HUDEP-2 (cell line): ENCODE results near the gene PITX1.
A peak's percentile ranks its signal among the peaks of the same experiment; 100 is the strongest.
"Not testable (repeated sequence)": the region's sequence is repeated elsewhere in the genome, so short reads cannot be mapped to it uniquely, and the experiment has no call there.

Experiments
- DNase-seq, 76 experiments: peaks; one replicate each; lab custom pipeline; 2025; ENCODE audit not compliant: unreplicated experiment in 76 of 76; lab: John Stamatoyannopoulos, UW

The PITX1 gene

DNA sequence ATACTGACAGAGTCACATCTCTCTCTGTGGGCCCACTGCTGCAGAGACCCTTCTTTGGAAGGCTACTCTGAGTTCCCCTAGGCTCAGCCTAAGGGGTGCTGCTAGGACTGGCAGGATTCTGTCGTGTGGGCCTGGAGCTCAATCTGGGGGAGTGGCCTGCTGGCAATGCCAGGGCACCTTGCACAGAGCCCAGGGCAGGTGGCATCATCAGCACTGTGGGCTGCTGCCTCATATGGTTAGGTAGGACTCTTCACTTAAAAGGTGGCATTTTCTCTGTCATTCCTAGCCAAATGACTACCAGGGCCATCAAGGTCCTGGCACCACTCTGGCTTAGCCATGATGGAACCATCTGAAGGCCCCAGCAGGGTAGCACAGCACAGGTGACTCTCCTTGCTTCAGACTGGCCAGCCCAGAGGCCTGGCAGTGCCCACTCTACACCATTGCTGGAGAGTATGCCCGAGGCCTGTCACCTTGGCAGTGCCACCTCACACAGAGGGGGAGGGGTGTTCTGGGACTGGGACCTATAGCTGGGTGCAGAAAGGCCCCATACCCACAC lies 21.9 kb downstream of the PITX1 start:
- DNase-seq: no peak

DNA sequence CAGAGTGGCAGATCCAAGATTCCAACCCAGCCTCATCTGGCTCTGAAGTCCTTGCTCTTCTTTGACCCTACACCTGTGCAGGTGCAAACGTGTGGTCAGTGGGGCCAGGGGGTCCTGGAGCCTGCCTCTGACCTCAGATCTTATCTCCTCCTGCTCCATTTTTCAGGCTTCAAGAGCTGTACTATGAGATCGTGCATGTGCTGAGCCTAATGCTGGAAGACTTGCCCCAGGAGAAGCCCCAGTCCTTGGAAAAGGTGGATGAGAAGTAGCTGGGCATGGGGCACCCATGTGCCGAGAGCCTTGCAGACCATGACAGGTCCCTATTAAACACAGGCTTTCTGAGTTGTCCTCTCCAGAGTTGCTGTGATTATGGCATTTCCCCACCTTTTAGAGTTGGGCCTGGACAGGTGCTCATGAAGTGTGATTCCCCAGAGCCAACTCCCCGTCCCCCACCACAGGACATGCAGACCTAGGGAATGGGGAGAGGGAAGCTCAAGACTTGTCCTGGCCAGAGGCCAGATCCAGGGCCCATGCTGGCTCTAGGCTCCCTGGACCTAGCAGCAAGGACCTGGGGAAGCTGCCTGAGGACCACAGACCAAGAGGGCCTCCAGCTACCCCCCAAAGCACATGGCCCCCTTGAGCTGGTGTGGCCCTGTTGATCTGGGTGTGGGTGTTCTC lies 22.5 kb downstream of the PITX1 start:
- no peak for DNase-seq

DNA sequence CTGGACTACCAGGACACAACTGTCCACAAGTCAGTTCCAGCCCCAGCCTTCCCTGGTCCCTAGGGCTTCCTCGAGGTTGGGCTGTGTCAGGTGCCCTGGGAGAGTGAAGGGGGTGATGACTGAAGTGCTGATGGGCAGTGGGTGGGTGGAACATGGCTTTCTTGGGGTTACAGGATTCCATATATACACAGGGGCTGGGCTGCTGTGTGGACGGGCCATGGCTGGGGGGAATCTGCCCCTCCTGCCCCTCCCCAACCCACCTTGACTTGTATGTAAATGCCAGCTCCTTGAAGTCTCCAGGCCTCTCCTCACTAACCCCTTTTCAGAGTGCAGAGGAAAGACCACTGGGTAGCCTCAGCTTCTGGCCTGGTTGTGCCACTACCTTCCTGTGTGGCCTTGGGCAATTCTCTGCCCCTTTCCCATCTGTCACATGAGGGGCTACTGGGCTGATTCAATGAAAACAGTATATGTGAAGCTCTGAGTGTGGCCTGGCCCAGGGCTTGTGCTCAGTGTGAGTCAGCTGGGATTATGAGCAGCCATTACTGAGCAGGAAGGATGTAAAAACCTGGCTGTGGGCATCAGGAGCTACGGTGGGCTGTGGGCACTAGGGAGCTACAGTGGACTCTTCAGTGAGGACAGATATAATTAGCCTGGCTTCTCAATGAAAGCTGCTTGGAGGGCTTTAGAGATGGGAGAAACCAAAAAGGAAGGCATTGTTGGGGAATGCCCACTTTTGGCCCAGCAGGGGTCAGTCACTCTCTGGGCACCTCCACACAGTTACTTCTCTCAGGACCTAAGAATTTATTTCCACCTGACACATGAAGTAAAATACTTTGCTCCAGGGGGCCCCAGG lies 23.3 kb downstream of the PITX1 start:
- peak in 2 of 76 experiments; percentile 6 to 16 for DNase-seq

DNA sequence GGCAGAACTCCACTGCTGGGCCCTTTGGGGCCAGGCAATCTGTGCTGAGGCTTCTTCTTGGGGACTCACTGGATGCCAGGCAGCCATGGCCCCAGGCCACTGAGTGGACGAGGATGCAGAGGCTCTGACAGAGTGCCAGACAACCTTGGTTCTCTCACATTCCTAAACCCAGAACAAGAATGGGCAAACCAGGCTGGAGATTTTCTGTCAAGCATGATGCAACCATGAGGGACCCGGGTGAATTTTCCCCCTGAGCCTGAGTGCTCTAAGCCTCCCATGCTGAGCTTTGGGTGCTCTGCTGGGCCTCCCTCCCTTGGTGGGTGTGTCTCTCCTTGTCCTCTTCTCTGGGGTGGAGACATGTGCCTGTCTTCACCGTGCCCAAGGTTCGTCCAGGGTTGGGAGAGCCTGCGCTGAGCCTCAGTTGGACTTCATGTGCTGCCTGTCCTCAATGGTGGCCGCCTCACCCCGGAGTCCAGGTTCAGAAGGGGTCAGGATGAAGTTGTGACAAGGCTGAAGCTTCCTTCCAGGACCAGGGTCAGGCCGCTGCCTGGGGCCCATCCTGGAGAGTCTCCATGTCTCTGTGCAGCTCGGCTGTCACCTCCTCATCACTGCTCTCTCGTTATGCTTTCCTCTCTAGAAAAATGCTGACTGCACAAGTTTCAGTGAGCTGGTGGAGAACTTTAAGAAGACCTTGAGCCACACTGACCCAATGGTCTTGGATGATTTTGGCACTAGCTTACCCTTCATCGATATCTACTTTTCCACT lies 24.1 kb downstream of the PITX1 start:
- DNase-seq: no peak

DNA sequence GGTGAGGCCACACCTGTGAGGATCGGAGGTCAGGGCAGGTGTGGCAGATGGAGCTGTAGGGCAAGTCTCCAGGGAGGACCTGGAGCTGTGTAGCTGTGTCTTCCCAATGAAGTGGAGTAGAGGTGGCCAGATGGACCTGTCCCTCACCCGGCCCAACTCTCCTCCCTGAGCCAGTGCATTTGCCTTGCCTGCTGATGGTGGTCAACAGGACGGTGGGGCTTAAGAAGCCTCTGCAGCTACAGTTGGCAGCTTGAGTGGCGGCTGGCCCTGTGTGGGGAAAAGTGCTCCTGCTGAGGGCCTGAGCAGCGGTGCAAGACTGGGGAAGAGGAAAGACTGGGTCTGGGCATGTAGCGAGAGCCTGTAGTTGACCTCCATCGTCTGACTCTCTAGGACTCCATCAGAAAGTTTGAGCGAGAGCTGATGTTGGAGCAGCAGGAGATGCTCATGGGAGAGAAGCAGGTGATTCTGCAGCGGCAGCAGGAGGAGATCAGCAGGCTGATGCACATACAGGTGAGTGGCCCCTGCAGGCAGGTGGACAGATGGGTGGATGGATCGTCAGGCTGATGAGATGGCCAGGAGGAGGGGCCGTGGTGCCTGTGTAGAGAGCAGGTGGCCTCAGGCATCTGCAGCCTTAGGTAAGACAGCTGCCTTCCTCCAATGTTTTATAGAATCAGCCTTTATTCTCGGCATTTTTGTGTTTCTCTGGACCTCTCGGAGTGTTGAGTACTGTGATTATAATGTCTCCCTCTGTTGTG lies 24.9 kb downstream of the PITX1 start:
- no peak for DNase-seq

DNA sequence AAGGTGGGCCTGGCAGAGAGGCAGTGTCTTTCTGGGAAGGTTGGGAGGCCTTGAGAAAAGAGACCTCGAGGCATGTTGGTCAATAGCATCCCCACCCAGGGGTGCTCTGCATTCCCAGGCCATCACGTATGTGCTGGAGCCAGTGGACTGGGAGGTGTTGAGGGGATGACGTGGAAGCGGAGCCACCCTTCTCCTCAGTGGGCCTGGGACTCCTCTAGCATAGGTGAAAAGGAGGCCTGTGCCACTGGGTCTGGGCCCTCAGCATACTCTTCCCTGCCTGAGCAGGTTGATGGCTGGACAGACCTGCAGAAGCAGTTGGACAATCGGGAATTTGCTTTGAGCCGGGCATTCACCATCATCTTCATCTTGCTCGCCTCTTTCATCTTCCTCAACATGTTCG lies 25.5 kb downstream of the PITX1 start:
- no peak for DNase-seq

DNA sequence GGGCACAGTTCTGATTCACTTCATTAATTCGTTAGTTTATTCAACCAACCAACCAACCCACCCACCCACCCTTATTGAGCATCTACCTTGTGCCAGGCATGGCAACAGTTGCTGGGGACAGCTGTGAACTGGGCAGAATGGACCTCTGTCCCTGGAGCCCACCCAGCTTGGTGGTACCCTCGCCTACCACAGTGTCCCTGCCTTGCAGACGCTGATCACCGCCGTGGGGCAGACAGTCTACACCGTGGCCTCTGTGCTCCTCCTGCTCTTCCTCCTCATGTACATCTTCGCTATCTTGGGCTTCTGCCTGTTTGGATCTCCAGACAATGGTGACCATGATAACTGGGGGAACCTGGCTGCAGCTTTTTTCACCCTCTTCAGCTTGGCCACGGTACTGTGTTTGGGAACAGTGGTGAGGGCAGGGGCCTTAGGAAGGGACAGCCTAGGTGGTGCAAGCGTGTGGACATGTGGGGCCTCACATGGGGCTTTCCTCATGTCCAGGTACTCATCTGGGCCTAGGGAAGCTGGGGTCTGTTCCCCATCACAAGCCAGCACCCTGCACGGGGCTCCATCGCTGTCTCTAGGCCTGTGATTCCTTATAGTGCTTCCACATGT lies 26.2 kb downstream of the PITX1 start:
- DNase-seq: no peak

DNA sequence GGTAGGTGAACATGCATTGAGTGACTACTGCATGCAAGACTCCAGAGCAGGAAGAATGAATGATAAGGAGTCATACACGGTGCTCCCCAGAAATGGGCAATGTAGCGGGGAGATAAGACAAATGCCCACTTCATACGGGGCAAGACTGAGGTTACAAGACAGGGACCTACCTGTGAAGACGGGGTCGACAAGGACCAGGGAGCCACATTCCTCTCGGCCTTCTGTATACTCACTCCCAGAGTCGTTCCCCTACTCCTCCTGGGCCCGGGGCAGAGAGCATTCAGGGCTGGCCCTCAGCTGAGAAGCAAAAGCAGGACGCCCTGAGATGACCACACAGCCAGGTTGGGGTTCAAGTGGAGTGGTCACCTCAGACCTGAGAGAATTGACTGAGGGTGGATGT lies 26.7 kb downstream of the PITX1 start:
- DNase-seq: no peak

DNA sequence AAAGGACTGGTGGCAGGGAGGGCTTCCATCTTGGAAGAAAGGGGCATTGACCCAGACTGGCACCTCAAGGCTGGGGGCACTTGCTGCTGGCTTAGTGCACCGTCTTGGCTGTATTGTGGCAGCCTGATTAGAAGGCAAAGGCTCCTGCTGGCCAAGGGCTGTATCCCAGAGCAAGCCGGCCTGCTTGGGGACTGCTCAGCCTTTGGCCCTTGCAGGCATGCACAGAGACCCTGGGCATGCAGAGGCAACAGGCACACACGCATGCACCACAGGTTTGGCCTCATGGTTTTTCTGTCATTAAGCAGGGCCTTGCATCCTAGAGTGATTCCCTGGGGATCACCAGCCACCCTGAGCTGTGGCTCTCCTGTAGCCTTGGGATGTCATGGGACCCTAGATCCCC lies 29.0 kb downstream of the PITX1 start:
- no peak for DNase-seq

DNA sequence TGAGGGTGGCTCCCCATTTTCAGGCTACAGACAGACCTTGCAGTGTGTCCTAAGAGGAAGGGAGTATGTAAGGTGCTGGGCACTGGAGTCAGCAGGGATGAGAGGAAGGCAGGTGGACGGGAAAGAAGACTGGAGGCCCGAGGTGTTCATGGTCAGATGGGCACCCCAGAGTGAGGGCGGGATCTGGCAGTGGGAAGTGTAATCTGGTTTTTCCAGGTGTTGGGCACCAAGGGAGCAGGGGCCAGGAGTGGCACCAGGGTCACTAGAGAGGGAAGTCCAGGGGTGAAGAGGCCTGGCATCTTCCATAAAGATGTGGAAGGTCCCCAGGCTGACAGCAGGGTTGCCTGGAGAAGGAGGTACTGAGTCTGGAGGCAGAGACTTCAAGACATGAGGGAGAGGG lies 29.7 kb downstream of the PITX1 start:
- no peak for DNase-seq

DNA sequence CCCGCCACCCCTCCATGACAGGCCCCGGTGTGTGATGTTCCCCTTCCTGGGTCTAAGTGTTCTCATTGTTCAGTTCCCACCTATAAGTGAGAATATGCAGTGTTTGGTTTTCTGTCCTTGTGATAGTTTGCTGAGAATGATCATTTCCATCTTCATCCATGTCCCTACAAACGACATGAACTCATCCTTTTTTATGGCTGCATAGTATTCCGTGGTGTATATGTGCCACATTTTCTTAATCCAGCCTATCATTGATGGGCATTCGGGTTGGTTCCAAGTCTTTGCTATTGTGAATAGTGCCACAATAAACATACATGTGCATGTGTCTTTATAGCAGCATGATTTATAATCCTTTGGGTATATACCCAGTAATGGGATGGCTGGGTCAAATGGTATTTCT lies 36.0 kb downstream of the PITX1 start:
- DNase-seq: not testable (repeated sequence)

DNA sequence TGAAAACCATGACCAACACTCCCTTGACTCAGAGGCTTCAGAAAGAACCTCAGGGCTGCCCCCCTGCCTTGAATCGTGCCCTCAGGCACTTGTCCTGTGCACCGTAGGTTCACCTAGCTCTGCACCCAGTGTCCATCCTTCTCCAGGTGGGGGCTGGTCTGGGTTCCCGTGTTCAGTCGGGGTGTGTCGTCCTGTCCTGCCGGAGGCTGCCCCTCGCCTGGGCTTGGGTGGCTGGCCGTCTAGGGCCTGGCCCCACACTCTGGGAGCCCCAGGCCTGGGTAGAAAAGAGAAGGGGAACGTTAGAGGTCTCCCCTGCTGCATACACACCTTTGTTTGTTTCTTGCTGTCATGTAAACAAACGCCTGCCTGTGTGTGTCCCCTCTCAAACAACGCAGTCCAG lies 37.0 kb downstream of the PITX1 start:
- DNase-seq: no peak

DNA sequence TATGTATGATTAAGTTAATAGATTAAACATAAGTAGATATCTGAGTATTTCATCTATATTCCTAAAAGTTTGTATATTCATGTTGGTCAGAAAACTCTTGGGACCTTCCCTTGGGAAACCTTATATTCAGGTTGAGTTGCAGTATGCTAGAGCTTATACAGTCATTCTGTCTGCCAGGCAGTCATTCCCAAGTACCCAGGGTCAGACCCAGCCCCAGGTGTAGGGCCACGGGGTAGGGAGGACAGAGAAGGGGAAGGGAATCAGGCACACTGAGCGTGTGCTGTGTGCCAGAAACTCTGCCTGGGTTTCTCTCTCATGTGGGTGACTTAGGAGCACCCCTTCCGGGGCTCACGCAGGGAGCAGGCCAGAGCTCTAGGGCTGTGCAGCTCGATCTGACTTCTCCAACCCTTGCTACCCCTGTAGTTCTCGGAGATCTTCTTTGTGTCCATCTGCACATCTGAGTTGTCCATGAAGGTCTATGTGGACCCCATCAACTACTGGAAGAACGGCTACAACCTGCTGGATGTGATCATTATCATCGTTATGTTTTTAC lies 38.1 kb downstream of the PITX1 start:
- no peak for DNase-seq

DNA sequence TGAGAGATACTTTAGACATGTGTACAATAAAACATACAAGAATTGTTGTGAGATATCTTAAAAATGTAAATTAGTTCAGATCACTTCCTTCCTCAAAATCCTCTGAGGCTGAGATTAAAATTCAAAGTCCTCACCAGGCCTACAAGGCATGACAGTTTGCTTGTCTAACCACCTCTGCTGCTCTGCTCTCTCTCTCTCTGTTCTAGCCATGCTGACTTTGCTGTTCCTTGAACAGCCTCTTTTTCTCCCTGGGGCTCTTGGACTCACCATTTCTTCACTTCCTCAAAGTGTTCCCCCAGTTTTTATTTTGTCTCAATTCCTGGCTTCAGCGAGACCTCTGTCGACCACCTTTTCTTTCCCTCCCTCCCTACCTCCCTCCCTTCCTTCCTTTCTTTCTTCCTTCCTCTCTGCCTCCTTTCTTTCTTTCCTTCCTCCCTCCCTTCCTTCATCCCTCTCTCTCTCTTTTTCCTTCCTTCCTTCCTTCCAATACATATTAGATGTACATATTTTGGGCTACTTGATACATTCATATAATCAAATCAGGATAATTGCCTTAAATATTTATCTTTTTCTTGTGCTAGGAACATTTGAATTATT lies 39.4 kb downstream of the PITX1 start:
- DNase-seq: no peak

DNA sequence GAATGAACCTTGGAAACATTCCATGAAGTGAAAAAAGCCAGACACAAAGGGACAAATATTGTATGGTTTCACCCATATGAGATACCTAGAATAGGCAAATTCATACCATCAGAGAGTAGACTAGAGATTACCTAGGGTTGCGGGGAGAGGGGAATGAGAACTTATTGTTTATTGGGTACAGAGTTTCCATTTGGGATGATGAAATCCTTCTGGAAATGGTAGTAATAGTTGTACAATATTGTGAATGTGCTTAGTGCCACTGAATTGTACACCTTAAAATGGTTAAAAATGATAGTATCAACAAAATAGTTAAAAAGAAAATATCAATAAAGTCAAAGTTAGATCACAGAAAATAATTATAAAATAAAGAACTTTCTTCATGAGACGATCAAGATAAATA lies 40.9 kb downstream of the PITX1 start:
- no peak for DNase-seq

DNA sequence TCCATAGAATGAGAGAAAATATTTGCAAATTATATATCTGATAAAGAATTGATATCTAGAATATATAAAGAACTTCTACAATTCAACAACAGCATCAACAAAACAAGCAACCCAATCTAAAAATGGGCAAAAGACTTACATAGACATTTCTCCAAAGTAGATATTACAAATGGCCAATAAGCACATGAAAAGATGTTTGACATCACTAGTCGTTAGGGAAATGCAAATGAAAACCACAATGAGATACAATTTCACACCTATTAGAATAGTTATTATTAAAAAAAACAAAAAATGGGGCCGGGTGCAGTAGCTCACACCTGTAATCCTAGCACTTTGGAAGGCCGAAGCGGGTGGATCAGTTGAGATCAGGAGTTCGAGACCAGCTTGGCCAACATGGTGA lies 41.9 kb downstream of the PITX1 start:
- no peak for DNase-seq

DNA sequence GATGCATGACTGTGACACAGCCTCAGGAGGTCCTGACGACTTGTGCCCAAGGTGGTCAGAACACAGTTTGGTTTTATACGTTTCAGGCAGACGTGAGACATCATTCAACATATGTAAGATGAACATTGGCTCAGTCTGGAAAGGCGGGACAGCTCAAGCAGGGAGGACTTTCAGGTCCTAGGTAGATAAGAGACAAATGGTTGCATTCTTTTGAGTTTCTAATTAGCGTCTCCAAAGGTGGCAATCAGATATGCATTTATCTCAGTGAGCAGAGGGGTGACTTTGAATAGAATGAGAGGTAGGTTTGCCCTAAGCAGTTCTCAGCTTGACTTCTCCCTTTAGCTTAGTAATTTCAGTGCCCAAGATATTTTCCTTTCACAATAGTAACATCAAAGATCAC lies 43.8 kb downstream of the PITX1 start:
- not testable (repeated sequence) for DNase-seq

DNA sequence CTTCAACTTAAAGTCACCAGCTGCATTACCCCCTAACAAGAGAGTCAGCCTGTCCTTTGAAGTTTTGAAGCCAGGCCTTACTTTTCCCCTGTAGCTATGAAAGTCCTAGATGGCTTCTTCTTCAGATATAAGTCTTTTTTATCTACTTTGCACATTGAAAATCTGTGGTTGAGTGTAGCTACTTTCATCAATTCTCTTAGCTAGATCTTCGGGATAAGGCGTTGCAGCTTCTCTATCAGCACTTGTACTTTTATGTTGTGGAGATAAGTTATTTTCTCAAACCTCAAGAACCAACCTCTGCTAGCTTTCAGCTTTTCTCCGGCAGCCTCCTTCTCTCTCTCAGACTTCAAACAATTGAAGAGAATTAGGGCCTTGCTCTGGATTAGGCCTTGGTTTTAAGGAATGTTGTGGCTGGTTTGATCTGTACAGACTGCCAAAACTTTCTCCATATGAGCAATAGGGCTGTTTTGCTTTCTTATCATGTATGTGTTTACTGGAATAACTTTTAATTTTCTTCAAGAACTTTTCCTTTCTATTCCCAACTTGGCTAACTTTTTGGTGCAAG lies 44.7 kb downstream of the PITX1 start:
- no peak for DNase-seq

DNA sequence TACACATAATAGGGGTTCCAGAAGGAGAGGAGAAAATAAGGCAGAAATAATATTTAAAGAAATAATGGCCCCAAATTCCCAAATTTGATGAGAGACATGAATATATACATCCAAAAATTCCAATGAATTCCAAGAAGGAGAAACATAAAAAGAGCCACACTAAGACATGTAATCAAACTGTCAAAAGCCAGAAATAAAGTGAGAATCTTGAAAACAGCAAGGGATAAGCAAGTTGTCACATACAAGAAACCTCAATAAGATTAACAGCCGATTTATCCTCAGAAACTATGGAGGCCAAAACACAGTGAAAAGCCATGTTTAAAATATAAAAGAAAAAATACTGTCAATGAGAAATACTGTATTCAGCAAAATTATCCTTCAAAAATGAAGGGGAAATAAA lies 51.8 kb downstream of the PITX1 start:
- DNase-seq: no peak
